Type B pancreatic cell (in vitro differentiated cells): ENCODE data around the gene ESPN. TPM values are rescaled to one million over a fixed set of nuclear protein-coding genes. Genes with fewer than 3 reads are reported as not detected.

ENCODE experiments used
- DNase-seq: peaks from one replicate; pipeline ENCODE4 v3.0.0; 2021; ENCODE audit warnings: mixed read lengths; ENCODE audit not compliant: unreplicated experiment; ENCODE audit errors: extremely low spot score
- H3K27ac Mint-ChIP-seq: 2 replicates; pipeline ENCODE4 v1.8.0; 2021; ENCODE audit warnings: mild to moderate bottlenecking, mixed read lengths
- H3K27me3 Mint-ChIP-seq: 2 replicates; pipeline ENCODE4 v1.8.0; 2021; ENCODE audit warnings: mixed read lengths
- H3K36me3 Mint-ChIP-seq: 2 replicates; pipeline ENCODE4 v1.8.0; 2021; ENCODE audit warnings: mixed read lengths
- H3K4me1 Mint-ChIP-seq: one replicate; pipeline ENCODE4 v1.8.0; 2021; ENCODE audit warnings: mixed read lengths; ENCODE audit not compliant: unreplicated experiment
- H3K4me3 Mint-ChIP-seq: 2 replicates; pipeline ENCODE4 v1.8.0; 2021; ENCODE audit warnings: mild to moderate bottlenecking, mixed read lengths
- H3K9me3 Mint-ChIP-seq: 2 replicates; pipeline ENCODE4 v1.8.0; 2021; ENCODE audit warnings: mixed read lengths
- CTCF ChIP-seq: fragments of 200-600 bp; sonication (generic); conservative IDR thresholded peaks from 2 replicates; pipeline ENCODE4 v1.5.0; 2021; ENCODE audit warnings: antibody characterized with exemption, mild to moderate bottlenecking
- total RNA-seq: library from RNA; stranded (reverse); gene quantifications from 2 replicates; pipeline ENCODE4 v1.2.1, GENCODE V29; 2021; ENCODE audit warnings: low replicate concordance

The ESPN gene
- total RNA-seq, 1 donor from 2014 or later, result 13.8 TPM

GRCh38 chr1:6507461-6507911 is 82.9 kb downstream of the ESPN start:
- DNase-seq, result no peak
- Mint-ChIP-seq H3K27me3 (no peaks in the 10 kb centered on the region), H3K4me1 (peaks cover 13% of the 10 kb centered on the region), H3K9me3 (no peaks in the 10 kb centered on the region), H3K4me3 (no peak overlapping the region), H3K27ac (no peak overlapping the region), H3K36me3 (no peaks in the 10 kb centered on the region)
- no peak for TF ChIP-seq CTCF

- no peak overlapping the region for H3K4me3 Mint-ChIP-seq
- H3K36me3 Mint-ChIP-seq, result no peaks in the 10 kb centered on the region
- no peak for TF ChIP-seq CTCF
- H3K9me3 Mint-ChIP-seq, result no peaks in the 10 kb centered on the region
- H3K4me1 Mint-ChIP-seq, result peaks cover 13% of the 10 kb centered on the region
- H3K27me3 Mint-ChIP-seq, result no peaks in the 10 kb centered on the region
- DNase-seq, result no peak
- H3K27ac Mint-ChIP-seq, result no peak overlapping the region
Measured at GRCh38 chr1:6508154-6508815, 83.7 kb downstream of the ESPN start.

DNA sequence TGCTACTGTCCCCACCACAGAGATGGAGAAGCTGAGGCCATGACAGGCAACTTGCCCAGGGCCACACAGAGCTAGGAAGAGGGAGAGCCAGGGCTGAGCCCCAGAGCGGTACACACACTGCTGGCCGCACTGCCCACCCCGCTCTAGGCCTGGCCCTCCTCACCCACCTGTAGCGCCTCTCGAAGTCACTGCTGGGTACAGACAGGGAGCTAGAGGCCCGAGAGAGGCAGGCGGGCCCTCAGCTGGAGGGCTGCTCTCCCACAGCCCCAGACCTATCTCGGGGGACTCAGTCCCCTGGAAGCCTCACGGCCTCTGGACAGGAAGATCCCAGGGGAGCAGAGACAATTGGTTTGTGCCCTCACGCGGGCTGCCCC is 84.2 kb downstream of the ESPN start:
- DNase-seq, result no peak

DNA sequence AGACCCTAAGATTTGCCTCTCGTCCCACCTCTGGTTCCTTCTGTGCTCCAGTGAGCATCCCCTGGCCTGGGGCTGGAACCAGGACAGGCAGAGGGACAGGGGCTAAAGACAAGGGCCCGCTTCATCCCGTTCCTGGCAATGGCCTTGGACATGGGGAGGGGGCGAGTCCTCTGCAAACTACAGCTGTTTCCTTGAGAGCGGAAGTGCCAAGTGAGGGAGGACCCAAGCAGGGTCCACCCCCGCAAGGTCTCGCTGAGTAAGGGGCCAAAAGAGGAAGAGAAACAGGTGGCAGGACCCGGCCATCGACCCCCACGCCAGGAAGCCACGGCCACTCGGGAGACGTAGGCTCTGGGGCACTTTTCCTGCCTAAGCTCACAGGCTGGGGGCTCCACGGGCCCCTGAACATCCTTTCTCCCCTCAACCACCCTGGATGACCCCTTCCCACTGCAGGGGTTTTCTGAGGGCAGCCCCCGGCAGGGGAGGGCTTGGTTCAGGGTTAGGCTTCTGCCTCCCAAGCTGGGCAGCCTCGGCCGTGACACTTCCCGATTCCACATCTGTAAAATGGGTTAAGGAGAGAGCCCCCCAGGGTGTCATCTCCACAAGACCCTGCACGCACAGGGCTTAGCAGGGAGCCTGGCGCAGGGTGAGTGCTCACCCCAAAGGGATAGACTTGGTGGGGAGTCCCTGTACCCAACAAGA is 84.8 kb downstream of the ESPN start:
- TF ChIP-seq CTCF, result no peak
- no peaks in the 10 kb centered on the region for H3K9me3 Mint-ChIP-seq
- DNase-seq, result no peak
- H3K27me3 Mint-ChIP-seq, result no peaks in the 10 kb centered on the region
- no peak overlapping the region for H3K4me3 Mint-ChIP-seq
- no peaks in the 10 kb centered on the region for H3K36me3 Mint-ChIP-seq
- no peak overlapping the region for H3K27ac Mint-ChIP-seq
- peaks cover 13% of the 10 kb centered on the region for H3K4me1 Mint-ChIP-seq

More for the DNA sequence above, 84.2 kb downstream of the ESPN start:
- H3K27me3 Mint-ChIP-seq, result no peaks in the 10 kb centered on the region
- no peak overlapping the region for H3K4me3 Mint-ChIP-seq
- H3K36me3 Mint-ChIP-seq, result no peaks in the 10 kb centered on the region
- no peak for TF ChIP-seq CTCF
- no peak overlapping the region for H3K27ac Mint-ChIP-seq
- no peaks in the 10 kb centered on the region for H3K9me3 Mint-ChIP-seq
- H3K4me1 Mint-ChIP-seq, result peaks cover 13% of the 10 kb centered on the region

DNA sequence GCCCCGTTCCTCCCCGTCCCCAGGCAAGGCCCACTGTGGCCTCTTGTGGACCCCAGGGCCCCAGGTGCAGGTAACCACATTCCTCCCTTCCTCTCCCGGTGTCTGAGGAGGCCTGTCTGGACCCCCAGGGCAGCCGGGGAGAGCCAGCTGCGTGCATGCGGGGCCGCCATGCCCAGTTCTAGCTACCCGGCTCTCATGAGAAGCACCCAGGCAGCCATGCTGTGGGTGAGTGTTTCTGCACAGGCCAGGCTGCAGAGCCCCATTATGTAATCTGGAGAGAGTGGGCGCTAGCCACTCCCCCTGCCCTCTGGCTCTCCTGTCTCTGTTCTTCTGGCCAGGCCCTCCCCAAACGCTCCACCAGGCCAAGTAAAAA is 85.3 kb downstream of the ESPN start:
- DNase-seq, result no peak
- Mint-ChIP-seq H3K9me3 (no peaks in the 10 kb centered on the region), H3K4me1 (peaks cover 13% of the 10 kb centered on the region), H3K36me3 (no peaks in the 10 kb centered on the region), H3K4me3 (no peak overlapping the region), H3K27ac (no peak overlapping the region), H3K27me3 (no peaks in the 10 kb centered on the region)
- TF ChIP-seq CTCF, result no peak
